GM21619 (cell line): ENCODE results near the gene AUTS2.

Source experiments
- ATAC-seq: cut with Tn5 transposase; IDR thresholded peaks from one replicate; pipeline ENCODE4 v1.9.1; 2021; ENCODE audit not compliant: unreplicated experiment

AUTS2 gene

DNA sequence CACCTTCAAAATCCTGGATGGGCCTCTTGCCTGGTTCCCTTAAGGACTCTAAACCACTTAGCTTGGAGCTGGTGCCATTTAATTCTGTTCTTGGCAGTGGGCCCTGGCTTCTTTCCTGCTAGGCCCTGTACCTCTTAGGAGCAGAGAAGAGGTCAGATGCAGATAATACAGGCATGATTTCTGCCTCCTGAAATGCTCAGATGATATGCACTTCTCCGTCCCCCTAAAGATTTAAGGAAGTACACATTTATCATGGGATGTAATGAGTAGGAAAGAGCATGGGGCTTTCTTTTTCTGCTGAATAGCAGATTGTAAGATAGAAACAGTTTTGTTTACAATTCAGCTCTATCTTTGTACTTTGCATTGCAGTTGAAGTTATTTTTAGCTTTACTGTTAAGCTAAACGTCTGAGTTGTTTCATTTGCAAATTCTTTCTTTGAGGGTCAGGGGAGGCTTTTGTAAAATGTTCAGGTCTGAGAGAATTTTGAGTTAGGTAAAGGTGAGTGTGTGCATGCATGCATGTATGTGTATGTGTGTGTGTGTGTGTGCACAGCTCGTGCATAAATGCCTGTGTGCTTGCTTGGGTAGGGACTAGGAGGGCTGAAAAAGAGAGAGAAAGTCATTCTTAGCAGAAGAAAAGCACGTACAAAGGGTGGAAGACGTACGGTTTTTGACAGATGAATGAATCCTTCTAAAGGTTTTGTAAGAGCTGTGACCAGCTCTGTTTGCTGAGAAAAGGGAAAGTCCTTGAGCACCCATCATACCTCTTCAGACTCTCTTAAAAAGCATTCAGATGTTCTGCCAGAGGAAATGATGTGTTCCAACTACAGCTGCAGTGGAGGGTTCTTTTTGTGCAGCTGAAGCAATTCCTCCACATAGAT is 364.2 kb downstream of the AUTS2 start:
- peak; percentile 61 for ATAC-seq

DNA sequence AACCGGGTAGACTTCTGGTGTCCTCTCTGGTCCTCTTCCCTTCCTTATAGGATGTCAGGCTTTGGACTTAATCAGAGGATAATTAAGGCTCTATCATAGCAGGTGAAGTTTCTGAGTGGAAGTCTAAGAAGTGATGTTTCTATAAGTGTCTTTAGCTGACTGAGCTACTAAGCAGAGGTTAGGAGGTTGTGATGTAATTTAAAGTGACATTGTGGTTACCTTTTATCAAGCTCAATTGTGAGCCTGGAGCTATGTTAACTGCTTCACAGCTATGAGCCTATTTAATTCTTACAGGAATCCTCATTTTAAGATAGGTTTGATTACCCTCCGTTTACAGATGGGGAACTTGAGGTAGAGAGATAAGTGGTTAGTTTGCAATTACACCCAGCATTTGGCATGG is 365.1 kb downstream of the AUTS2 start:
- ATAC-seq = no peak

DNA sequence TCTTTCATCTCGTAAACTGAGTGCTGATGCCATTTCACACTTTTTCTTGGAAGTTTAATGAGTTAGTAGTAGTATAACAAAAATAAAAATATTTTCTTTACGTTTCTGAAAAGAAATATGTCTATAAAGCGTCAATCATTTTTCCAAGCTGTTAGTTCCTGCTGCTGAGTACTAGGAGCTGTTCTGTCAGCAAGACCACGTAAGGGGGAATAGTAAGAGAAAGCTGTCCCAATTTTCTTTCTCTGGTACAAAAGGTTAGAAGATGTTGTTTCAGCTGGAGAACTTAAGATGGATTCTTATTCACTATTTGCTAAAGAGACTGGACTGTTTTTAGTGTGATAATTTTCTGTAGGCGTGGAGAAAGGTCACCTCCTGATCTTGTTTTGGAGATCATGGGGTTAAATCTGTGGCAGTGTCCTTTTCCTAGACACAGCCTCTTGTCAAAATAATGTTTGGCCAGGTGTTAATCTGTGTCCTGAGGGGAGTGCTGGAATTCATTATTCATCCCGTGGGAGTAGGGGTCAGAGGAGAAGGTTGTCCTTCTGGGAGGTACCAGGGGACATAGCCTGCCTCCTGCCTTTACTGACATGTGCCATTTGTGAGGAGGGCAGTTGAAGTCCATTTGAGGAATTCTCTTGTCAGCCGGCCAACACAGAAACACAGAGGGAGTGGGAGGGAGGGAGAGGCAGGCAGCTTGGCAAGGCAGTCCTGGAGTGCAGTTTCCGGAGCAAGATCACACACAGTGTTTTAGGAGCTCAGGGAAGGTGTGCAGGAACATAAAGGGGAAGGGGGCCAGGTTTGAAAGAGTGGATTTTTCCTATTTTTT is 368.7 kb downstream of the AUTS2 start:
- no peak for ATAC-seq

DNA sequence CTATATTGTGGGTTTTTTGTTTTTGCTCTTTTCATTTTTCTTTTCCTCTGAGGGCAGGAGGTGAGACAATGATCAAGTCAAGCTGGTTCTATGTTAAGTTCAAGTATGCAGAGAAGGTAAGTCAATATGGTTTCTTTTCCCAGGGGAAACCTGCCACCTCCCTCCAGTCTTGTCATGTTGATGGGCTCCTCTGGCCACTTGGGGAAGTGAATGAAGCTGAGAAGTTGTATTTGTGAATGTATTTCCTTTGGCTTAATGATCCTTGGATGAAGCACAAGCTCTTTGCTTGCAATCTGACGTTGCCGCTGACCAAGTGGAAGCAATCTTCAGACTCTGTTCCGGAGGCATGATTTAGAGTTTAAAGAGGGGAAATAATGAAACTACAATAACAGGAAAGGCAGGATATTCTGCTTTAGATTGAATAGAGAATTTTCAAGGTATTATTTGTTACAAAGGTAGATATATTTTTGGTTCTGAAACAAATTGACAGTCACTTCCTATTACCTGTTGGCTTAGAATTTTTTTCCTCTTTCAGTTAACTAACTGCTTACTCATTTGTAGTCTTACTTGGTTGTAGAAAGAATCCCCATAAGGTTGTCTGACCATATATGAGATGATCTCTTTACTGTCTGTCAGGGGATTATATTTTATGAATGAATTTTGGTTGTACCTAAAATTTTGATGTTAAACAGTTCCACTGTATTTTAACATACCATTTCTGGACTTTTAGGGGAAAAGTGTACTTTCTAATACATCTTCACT is 369.6 kb downstream of the AUTS2 start:
- ATAC-seq = peak; percentile 56

DNA sequence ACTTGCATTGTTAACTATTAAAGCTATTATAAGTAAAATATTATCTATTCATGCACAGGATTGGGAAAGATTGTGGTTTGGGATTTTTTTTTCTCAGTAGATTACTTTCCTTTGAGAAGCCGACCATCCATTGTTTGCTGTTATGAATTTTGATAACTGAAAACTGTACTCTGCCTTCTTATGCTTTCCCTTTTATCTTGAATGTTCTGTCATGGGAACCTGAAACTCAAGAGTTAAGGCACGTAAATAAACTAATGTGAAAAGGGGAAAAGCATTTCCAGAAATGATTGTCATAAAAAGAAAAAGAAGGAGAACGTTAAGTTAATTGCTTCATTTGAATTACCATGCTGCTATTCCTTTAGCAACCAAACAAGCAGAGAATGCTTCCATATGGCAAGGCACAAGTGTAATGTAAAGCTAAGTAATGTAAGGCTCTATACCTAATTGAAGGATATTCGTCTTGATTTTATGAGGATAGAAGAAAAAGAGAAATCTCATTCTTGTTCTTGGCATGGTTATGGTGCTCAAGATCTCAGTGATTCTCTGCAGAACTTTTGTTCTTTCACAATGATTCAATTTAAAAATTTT is 370.8 kb downstream of the AUTS2 start:
- ATAC-seq = no peak

DNA sequence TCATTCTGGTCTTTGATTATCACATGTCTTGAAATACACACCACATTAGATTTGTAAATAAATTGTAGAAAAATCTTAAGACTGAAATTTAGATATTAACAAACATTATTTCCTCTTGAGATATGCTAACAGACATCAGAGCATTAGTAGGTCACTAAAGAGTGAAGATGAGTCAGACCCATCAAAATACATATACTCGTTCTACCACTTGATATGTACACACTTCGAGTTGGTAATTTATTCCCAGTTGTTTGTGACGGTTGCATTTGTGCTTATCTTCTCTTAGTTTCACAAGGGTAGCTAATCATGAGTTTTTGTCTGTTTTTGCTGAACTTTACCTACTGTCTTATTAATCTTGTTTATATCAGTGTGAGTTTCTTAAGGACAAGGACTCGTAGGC is 383.4 kb downstream of the AUTS2 start:
- no peak for ATAC-seq

DNA sequence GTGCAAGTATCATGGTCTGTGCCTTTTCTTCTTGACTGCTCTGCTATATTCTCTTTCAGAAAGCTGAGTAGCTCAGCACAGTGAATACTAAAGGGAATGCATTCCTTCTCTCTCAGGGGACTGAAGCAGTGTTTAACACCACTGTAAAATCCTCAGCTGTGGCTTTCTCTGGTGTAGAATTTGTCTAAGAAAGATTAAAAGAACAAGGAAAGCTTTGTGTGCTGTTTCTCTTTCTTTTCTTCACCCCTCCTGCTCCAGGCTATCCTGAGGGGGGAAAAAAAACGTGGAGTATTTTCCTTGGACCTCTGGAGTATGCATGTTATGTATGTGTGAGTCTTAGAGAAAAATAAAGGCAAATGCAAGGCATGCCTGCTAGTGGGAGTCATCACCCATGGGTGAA is 383.9 kb downstream of the AUTS2 start:
- no peak for ATAC-seq

DNA sequence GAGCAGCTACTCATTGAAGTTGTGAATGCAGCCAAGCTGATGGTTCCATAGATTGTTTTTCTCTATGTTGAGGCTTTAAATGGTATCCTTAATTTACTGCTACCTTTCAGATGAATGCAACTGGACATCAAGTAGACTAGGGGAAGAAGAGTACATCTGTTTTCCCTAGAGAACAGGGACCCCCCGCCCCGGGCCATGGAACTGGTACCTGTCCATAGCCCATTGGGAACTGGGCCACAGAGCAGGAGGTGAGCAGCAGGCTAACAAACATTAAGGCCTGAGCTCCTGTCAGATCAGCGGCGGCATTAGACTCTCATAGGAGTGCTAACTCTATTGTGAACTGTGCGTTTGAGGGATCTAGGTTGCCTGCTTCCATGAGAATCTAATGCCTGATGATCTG is 391.3 kb downstream of the AUTS2 start:
- no peak for ATAC-seq

DNA sequence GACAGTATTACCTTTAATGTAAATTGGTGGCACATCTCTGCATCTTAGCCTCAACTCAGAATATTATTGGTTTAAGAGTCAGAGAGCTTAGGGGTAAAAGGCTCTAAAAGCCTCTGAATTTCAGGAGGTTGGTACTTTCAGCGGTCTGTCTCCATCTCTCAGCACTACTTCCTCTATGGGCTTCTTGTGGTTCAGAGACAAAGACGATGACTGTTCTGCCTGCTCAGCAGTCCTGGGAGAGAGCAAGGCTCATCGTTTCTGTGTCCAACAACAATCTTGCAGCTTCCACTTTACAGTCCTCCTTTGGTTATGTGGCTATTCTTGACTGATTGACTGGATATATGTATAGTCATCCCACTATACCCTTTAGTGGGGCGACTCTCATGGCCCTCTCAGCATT is 394.7 kb downstream of the AUTS2 start:
- ATAC-seq = no peak

DNA sequence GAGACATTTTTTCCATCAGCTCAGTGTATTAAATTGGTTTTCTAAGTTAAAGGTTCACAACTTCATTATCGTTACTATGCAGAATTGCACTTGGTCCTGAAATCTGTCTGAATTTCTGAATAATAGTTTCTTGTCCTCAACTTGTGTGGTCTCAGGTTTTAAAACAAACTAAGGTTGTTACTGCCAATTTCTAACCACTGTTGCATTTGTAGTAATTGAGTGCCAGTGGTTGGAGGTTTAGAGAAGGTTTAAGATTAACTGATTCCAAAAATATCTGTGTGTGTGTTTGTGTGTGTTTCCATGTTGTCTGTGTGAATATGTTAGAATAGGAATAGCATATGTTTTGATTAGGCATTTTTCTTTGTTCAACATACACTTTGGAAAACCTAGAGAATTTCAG is 395.9 kb downstream of the AUTS2 start:
- no peak for ATAC-seq

DNA sequence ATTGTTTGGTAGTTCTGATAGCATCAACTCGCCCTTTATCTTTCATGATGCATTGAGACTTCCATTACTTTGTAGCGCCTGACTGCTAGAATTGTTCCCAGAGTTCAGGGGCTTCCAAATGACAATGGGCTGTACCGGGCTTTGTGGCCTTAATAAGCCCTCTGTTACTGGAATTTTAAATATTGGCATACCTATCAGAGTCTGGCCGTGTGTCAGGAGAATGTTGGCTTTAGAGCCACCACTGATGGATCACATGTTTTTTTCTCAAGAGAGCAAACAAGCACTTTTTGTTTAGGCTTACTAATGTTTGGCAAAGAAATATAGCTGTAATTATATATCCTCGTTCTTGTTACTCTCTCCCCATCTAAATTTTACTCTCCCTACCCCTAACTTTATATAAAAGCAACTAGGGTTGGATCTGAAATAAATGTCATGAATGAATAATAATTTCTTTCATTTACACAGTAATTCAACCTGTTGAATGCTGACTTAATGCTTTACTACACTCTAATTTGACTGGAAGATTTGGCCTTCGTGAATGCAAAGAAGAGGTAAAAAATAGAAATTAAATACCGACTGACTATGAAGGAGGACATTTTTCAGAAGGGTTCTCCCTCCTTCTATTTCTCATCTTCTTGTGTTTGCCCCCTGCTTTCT is 396.7 kb downstream of the AUTS2 start:
- ATAC-seq = no peak

DNA sequence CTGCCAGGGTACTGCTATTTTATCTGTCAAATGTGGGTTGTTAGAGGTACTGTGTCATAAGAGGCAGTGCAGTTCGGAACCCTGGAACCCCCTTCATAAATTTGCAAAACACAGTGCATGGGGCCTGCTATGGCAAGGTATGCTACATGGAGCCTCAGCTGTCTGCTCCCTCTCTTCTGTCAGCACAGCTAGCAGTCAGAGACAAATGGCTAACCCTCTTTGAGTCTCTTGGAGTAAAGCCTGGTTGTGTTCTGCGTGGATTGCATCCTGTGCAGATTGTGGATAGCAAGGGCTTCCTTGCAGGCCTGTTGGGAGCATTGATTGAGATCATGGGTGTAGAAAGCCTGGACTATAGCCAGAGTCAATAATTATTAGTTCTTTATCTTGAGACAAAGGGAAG is 397.8 kb downstream of the AUTS2 start:
- ATAC-seq = no peak

DNA sequence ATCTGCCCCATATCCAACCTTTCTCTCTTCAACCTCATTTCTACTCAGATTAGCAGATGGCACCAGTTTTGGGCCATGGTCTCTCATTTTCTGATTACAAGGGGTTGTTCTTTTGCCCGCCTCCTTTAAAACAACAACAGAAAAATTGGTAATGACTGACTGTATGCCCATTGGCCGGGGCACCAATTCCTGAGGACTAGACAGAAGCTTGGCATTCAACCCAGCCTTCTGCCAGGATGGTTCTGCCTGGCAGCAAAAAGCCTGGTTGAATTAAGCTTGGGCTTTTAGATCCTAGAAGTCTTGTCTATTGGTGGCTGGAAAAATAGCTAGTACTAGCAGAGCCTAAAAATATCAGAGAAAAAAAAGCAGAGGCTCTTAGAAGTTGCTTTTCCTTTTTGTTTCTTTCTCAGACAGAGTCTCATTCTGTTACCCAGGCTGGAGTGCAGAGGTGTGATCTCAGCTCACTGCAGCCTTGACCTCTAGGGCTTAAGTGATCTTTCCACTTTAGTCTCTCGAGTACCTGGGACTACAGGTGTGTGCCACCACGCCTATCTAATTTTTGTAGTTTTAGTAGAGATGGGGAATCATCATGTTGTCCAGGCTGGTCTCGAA is 402.6 kb downstream of the AUTS2 start:
- ATAC-seq = no peak

DNA sequence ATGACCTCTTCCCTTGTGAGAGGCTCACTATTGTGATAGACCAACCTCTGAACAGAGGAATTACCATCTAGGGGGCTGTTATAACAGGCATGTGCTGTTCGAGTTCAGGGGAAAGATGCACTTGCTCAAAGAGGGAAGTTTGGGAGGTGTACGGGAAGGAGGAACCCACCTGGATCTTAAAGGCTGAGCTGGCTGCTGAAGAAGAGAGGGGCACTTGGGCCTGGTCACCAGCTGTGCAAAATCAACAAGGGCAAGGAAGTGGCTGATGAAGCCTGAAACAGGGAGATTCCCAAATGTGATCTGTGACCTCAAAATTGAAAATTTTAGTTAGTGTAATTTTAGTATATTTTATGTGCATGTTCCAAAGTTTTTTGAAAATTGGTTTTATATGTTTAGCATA is 407.2 kb downstream of the AUTS2 start:
- ATAC-seq = no peak

DNA sequence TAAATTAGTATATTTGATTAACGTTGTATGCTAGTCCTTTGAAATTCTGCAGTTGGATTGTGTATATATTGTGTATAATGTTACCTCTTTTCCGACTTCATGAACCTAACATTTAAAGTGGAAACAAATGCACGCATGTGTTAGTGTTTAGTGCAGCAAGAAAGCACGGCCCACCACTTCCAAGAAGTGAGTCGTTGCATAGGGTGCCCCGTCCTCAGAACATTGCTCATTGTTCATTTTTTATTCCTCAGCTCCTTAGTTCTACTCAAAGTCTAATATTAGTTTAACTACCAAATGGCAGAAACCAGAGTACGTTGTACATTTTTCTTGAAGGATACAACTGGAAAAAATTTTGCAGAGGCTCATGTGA is 407.6 kb downstream of the AUTS2 start:
- ATAC-seq = no peak

DNA sequence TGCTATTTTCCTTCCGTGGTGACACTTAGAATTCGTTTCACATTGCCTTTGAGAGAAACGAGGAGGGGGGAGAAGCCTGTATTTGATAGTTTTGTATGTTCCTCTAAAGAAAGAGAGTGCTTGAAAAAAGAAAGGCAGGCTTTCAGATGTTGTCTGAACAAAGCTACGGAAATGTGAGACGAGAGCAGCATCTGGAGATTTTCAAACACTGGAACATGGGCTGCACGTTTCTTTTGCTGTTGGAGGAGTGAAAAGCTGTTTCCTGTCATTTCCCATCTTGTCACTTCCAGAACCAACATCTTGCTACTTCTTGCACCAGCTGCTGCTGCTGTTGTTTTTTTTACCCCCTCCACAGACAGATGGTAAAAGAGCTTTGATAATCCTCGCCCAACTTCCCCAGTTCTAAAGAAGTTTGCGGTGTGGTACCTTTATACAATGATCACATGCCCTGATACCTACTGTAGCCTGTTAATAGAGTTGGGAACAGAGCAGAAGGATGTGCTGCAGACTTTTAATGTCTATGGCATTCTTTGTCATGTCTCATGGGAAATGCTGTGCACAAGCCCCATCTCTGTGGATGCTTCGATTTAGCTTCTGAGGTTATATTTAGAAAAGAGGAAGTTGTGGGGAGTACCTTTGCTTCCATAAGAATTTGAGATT is 408.1 kb downstream of the AUTS2 start:
- no peak for ATAC-seq

DNA sequence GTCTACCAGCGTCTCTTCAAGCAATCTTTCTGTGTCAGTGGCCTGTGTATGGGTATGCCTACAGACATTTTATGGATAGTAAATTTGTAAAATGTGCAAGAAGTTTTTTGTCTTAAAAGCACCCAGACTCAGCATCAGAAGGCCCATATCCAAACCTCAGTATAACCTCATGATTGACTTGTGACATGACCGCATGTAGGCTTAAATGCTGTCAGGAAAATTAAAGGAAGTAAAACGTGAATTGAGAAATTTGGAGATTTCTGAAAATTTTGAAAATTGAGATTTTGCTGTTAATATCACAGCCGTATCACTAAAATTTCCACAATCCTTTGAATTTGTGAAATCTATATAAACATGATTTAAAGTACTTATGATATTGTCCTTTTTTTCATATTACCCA is 410.2 kb downstream of the AUTS2 start:
- no peak for ATAC-seq

DNA sequence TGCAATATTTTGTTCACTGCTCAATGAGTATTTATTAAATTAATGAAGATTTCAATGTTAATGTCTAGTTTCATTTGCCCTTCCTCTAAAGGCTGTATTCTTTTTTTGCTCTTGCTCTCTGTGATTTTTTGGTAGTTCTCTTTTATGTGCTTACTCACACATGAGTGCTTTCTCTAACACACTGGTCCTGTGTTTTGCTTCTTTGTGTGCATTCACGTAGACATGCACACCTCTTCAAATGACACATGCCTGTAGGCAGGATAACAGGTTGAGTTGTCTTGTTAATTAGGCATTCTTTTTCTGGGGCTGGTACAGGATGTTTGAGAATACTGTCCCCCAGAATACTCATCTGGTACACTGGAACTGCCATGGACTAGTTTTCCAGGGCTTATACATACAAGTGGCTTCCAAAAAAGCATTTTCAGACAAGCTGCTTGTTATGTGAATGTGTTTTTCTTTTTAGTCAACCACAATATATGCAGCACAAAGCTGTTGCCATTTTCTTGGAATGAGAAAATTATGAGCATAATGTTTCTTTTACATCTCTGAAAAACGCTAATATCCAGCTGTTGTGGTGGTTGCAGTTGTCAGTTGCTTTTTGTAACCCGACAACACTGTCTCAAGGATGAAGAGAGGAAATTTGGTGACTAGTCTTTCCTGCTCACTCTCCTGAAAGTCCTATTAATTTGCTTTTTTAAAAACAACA is 416.4 kb downstream of the AUTS2 start:
- no peak for ATAC-seq

DNA sequence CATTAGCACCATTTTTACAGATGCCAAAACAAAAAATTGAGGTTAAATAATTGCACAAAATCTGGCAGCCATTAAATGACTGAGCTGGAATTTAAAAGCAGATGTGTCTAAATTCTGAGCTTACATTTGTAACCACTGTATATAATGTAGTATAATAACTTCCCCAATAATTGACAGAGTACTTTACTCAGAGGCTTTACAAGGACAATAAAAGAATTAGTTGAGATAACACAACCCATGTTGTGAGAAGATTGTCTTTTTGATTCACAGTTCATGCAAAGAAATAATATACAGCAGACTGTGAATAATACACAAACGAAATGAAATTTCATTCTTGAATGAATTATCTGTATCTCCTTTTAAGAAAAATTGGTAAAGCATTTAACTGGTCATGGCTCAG is 417.1 kb downstream of the AUTS2 start:
- ATAC-seq = no peak
